Ascending aorta (tissue), 2 donors: ENCODE results near the gene C7. TPM values are rescaled to one million over a fixed set of nuclear protein-coding genes. Genes with fewer than 3 reads are reported as not detected.

ENCODE experiments used
- DNase-seq, 2 donors: peaks; one replicate each; pipeline ENCODE4 v3.0.0-alpha.2; 2019; ENCODE audit warnings: low spot score in 2 of 2
- H3K27ac ChIP-seq, 2 donors: fragments of 200-600 bp; sonication (generic); one replicate each; pipeline ENCODE4 v1.5.1; 2016 to 2017; ENCODE audit warnings: mild to moderate bottlenecking in 1 of 2
- H3K27me3 ChIP-seq: fragments of 200-600 bp; sonication (generic); one replicate; pipeline ENCODE4 v1.5.1; 2017
- H3K36me3 ChIP-seq, 2 donors: fragments of 200-600 bp; sonication (generic); one replicate each; pipeline ENCODE4 v1.5.1; 2016
- H3K4me1 ChIP-seq, 2 donors: fragments of 200-600 bp; sonication (generic); one replicate each; pipeline ENCODE4 v1.5.1; 2016 to 2017; ENCODE audit warnings: mild to moderate bottlenecking in 1 of 2
- H3K4me3 ChIP-seq, 2 donors: fragments of 200-600 bp; sonication (generic); one replicate each; pipeline ENCODE4 v1.5.1; 2016 to 2017; ENCODE audit warnings: mild to moderate bottlenecking in 1 of 2
- H3K9me3 ChIP-seq, 2 donors: fragments of 200-600 bp; sonication (generic); one replicate each; pipeline ENCODE4 v1.5.1; 2016
- intact Hi-C: fragments of 100-400 bp; cut with DNase I; formaldehyde crosslinking; loops from one replicate; pipeline ENCODE4 v1.15.1; 2023
- total RNA-seq: library from RNA; depleted of rRNA; stranded (reverse); fragments of >200 nt; gene quantifications from one replicate; pipeline ENCODE4 v1.1.0, GENCODE V29; 2016
- TF ChIP-seq, protein P1 (sequence below), 3 experiments: fragments of 200-600 bp in 2 of 3; fragments of 450-650 bp in 1 of 3; sonication (generic) in 2 of 3; IDR thresholded peaks; one replicate each; pipeline ENCODE4 v1.5.1; 2016 to 2019; ENCODE audit warnings: antibody characterized with exemption in 3 of 3, mild to moderate bottlenecking in 1 of 3, moderate library complexity in 1 of 3

The C7 gene
- total RNA-seq, 1 donor from 2014 or later, result 179 TPM

DNA sequence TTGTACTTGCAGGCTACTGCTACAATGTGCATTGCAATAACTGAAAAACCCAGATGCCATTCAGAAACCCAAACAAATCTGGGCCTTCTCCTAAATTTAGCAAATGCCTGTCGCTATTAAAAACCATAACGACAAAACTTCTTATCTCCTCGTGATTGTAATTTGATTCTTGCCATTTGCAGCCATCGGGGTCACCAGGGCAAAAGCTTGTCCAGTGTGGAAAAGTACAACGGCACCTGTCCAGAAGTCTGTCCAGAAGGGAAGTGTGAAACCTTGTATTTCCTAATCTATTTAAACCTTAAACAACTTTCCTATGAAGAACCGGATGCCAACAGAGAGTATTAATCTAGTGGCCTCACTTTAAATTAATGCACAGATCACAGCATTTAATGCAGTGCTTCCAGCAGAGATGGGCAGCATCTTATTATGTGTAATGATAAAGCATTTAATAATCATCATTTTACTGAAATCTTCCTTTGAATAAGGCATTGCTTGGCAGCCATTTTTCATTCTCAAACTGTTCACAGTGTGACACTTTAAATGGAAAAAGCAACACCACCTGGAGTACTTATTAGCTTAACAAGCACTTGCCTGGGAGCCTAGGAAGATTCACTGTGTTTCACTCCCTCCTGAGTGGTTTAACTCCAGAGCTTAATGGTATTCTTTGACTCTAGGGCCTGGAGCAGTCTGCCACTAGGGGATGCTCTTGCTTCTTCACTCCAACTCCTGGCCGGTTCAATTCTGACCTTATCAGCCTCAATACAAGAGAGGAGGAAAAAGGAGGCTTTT, 4.9 kb upstream of the C7 start:
- Histone ChIP-seq H3K27ac (peak overlapping the region; percentile 18 to 41), H3K36me3 (no peaks in the 10 kb centered on the region), H3K27me3 (no peaks in the 10 kb centered on the region), H3K9me3 (no peaks in the 10 kb centered on the region), H3K4me1 (peaks cover 0 to 8% of the 10 kb centered on the region in 2 donors), H3K4me3 (no peak overlapping the region)
- peak in 1 of 2 donors; percentile 73 for DNase-seq
- TF ChIP-seq, protein P1, sequence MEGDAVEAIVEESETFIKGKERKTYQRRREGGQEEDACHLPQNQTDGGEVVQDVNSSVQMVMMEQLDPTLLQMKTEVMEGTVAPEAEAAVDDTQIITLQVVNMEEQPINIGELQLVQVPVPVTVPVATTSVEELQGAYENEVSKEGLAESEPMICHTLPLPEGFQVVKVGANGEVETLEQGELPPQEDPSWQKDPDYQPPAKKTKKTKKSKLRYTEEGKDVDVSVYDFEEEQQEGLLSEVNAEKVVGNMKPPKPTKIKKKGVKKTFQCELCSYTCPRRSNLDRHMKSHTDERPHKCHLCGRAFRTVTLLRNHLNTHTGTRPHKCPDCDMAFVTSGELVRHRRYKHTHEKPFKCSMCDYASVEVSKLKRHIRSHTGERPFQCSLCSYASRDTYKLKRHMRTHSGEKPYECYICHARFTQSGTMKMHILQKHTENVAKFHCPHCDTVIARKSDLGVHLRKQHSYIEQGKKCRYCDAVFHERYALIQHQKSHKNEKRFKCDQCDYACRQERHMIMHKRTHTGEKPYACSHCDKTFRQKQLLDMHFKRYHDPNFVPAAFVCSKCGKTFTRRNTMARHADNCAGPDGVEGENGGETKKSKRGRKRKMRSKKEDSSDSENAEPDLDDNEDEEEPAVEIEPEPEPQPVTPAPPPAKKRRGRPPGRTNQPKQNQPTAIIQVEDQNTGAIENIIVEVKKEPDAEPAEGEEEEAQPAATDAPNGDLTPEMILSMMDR (IDR thresholded peaks at IDR 0.05), result peak; percentile 49 to 81 (median 75)
- intact Hi-C loops, result loop anchor here (10.0 kb wide), 1 partner anchor 370 kb away; no protein-coding TSS in a partner anchor

DNA sequence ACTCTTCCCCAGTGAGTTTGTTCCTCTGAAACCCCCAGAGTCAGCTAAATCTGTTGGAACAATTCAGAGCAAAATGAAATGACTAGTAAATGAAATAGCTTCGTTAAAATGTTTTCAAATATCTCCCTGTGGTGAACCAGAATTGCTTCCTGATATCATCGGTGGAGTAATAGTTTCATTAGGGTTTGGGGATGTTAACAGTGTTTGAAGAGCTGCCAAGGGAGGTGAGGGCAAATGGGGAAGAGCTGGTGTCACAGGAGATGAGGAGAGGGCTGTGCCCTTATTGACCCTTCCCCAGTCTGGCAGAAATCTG, 4.3 kb upstream of the C7 start:
- Histone ChIP-seq H3K27ac (peak overlapping the region in 1 of 2 donors; percentile 41), H3K27me3 (no peaks in the 10 kb centered on the region), H3K36me3 (no peaks in the 10 kb centered on the region), H3K4me3 (no peak overlapping the region), H3K9me3 (no peaks in the 10 kb centered on the region), H3K4me1 (peaks cover 0 to 8% of the 10 kb centered on the region in 2 donors)
- DNase-seq, result no peak
- TF ChIP-seq, protein P1 (IDR thresholded peaks at IDR 0.05), result no peak
- intact Hi-C loops, result loop anchor here (5.0 to 10.0 kb wide), 2 partner anchors 370 to 937 kb away; no protein-coding TSS in a partner anchor

DNA sequence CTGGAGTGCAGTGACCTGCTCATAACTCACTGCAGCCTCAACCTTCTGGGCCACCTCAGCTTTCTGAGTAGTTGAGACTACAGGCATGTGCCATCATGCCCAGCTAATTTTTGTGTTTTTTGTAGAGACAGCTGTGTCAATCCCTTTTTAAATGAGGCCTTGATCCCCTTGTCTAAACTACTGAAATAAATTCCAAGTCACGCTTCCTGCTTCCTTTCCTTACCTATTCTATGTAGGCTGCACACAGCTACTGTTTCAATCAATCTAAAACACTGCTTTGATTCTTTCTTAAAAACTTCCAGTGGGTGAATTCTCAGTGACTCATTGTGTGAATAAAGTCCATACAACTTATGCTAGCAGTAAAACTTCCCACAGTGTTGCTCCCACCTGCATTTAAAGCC, 2.9 kb upstream of the C7 start:
- no peak overlapping the region for H3K4me3 ChIP-seq
- intact Hi-C loops, result loop anchor here (5.0 to 10.0 kb wide), 2 partner anchors 368 to 936 kb away; no protein-coding TSS in a partner anchor
- no peak for DNase-seq
- H3K27ac ChIP-seq, result no peak overlapping the region
- TF ChIP-seq, protein P1 (IDR thresholded peaks at IDR 0.05), result no peak
- no peaks in the 10 kb centered on the region for H3K9me3 ChIP-seq
- peaks cover 0 to 8% of the 10 kb centered on the region in 2 donors for H3K4me1 ChIP-seq
- H3K27me3 ChIP-seq, result no peaks in the 10 kb centered on the region
- H3K36me3 ChIP-seq, result no peaks in the 10 kb centered on the region

DNA sequence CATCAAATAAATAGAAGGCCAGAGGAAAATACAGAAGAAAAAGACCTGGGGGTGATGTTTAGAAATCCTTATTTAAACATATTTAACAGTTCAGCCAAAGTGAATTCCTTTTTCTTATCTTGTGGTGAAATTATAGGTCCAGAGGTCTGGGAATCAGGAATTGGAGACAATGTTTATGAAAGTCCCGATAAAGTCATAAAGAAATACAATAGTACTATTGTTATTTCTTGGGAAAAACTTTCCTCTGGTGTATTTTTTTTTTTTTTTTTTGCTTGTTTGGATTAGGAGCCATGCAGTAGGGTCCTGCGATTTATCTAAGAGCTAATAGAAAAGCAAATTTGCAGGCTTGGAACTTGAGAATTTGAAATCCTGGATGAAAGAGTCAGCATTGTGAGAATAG, 426 bp downstream of the C7 start:
- no peaks in the 10 kb centered on the region for H3K9me3 ChIP-seq
- no peaks in the 10 kb centered on the region for H3K27me3 ChIP-seq
- intact Hi-C loops, result loop anchor here (5.0 to 10.0 kb wide), 2 partner anchors 365 to 933 kb away; no protein-coding TSS in a partner anchor
- H3K4me3 ChIP-seq, result no peak overlapping the region
- no peaks in the 10 kb centered on the region for H3K36me3 ChIP-seq
- no peak for DNase-seq
- no peak overlapping the region for H3K27ac ChIP-seq
- TF ChIP-seq, protein P1 (IDR thresholded peaks at IDR 0.05), result no peak
- H3K4me1 ChIP-seq, result peaks cover 0 to 2% of the 10 kb centered on the region in 2 donors

DNA sequence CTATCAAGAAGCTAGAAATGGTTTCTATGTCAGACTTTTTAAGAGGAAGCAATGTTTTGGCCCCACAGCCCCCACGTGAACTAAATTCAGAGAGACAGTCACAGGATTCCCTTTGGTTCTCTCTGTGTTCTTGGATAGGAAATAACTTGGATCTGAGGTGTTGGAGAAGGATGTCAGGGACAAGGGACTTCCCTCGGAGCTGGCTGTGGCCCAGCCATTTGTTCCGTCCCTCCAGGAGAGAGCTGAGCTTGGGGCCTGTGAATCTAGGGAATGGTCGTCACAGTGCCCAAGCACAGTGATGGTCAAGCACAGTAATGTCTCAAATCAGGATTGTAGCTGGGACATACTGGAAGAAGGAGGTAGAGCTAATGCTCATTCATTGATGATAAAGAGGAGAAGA, 2.0 kb downstream of the C7 start:
- TF ChIP-seq, protein P1 (IDR thresholded peaks at IDR 0.05), result no peak
- no peaks in the 10 kb centered on the region for H3K36me3 ChIP-seq
- no peaks in the 10 kb centered on the region for H3K9me3 ChIP-seq
- no peaks in the 10 kb centered on the region for H3K27me3 ChIP-seq
- H3K4me3 ChIP-seq, result peak overlapping the region in 1 of 2 donors; percentile 32
- intact Hi-C loops, result no loop called here
- no peak for DNase-seq
- H3K27ac ChIP-seq, result no peak overlapping the region
- no peaks in the 10 kb centered on the region for H3K4me1 ChIP-seq
